Small intestine (tissue), 7 donors: ENCODE measurements around the gene CNTNAP4. TPM values are rescaled to one million over a fixed set of nuclear protein-coding genes. Genes with fewer than 3 reads are reported as not detected.

ENCODE experiments used
- DNase-seq, 2 donors: peaks; one replicate each; pipeline versions ENCODE4 v3.0.0 to v3.0.0-alpha.2; 2013
- FAIRE-seq: peaks from 2 replicates; lab custom pipeline; 2012; peaks lifted over from hg19 to GRCh38; lab: Jason Lieb, UNC
- H3K27ac ChIP-seq, 3 donors: one replicate each; pipeline ENCODE4 v1.5.1; 2013; ENCODE audit warnings: low read length in 2 of 3, mild to moderate bottlenecking in 2 of 3, control low read depth in 1 of 3, inconsistent platforms in 1 of 3, low read depth in 1 of 3, moderate library complexity in 1 of 3
- H3K27me3 ChIP-seq, 3 donors: one replicate each; pipeline ENCODE4 v1.6.1; 2013; ENCODE audit warnings: low read length in 3 of 3, inconsistent platforms in 1 of 3; ENCODE audit not compliant: control insufficient read depth in 3 of 3, insufficient read depth in 3 of 3
- H3K36me3 ChIP-seq, 3 donors: one replicate each; pipeline ENCODE4 v1.6.1; 2013; ENCODE audit warnings: low read length in 3 of 3, inconsistent platforms in 1 of 3, low read depth in 1 of 3, mild to moderate bottlenecking in 1 of 3, moderate library complexity in 1 of 3; ENCODE audit not compliant: control insufficient read depth in 3 of 3, insufficient read depth in 2 of 3
- H3K4me1 ChIP-seq, 3 donors: one replicate each; pipeline ENCODE4 v1.6.1; 2013; ENCODE audit warnings: low read length in 2 of 3, inconsistent platforms in 1 of 3, low read depth in 1 of 3, mild to moderate bottlenecking in 1 of 3, moderate library complexity in 1 of 3; ENCODE audit not compliant: control insufficient read depth in 3 of 3, insufficient read depth in 2 of 3
- H3K4me3 ChIP-seq, 3 donors: one replicate each; pipeline ENCODE4 v1.5.1; 2013; ENCODE audit warnings: low read length in 3 of 3, control low read depth in 1 of 3, inconsistent platforms in 1 of 3, low read depth in 1 of 3, mild to moderate bottlenecking in 1 of 3, moderate library complexity in 1 of 3
- H3K9me3 ChIP-seq, 2 donors: one replicate each; pipeline ENCODE4 v1.6.1; 2013; ENCODE audit warnings: low read depth in 1 of 2, low read length in 1 of 2; ENCODE audit not compliant: control insufficient read depth in 2 of 2, insufficient read depth in 1 of 2
- WGBS, 3 donors: extraction: QIAGEN DNeasy Blood & Tissue Kit; methylation state at CpG; one replicate each; pipeline ENCODE4 v1.1.7; 2013; 5-methylcytosine and 5-hydroxymethylcytosine counted together
- polyA plus RNA-seq, 4 donors: library from polyadenylated mRNA; stranded (reverse) in 3 of 4; unstranded in 1 of 4; fragments of 200-250 nt in 3 of 4; fragments of 120-200 nt in 1 of 4; gene quantifications; one replicate each; pipeline versions ENCODE4 v1.2.1 to v1.2.3, GENCODE V29; 2013
- donor health status: healthy with polysubstance abuse.
- donor health status: control.
- donor health status: control.
- donor health status: Bipolar disorder and iron deficiency.
- donor health status: healthy.

CNTNAP4 gene
- polyA plus RNA-seq, 4 donors, result 0.09 to 0.10 TPM; not detected in 2

GRCh38 chr16:76246587-76246986, 30.6 kb upstream of the CNTNAP4 start:
- Histone ChIP-seq H3K4me1 (no peaks in the 10 kb centered on the region), H3K27me3 (no peaks in the 10 kb centered on the region), H3K27ac (no peak overlapping the region), H3K36me3 (no peaks in the 10 kb centered on the region), H3K4me3 (no peak overlapping the region), H3K9me3 (no peaks in the 10 kb centered on the region)
- FAIRE-seq (no peak), DNase-seq (no peak)
- WGBS, 3 donors, result 63 to 75% (median 64%) methylated on average over 3 of the region's 3 CpGs

- FAIRE-seq (no peak), DNase-seq (peak; percentile 25 to 32)
- Histone ChIP-seq H3K27ac (no peak overlapping the region), H3K36me3 (no peaks in the 10 kb centered on the region), H3K4me1 (no peaks in the 10 kb centered on the region), H3K27me3 (no peaks in the 10 kb centered on the region), H3K4me3 (no peak overlapping the region), H3K9me3 (no peaks in the 10 kb centered on the region)
- WGBS, 3 donors, result 8 to 15% (median 14%) methylated on average over 2 of the region's 2 CpGs
Measured at GRCh38 chr16:76265434-76266045, 11.7 kb upstream of the CNTNAP4 start.

GRCh38 chr16:76268824-76269223, 8.4 kb upstream of the CNTNAP4 start:
- H3K9me3 ChIP-seq, result no peaks in the 10 kb centered on the region
- H3K4me1 ChIP-seq, result no peaks in the 10 kb centered on the region
- no peak overlapping the region for H3K27ac ChIP-seq
- H3K27me3 ChIP-seq, result no peaks in the 10 kb centered on the region
- DNase-seq, result no peak
- 42 to 58% (median 44%) methylated on average over 1 of the region's 1 CpG for WGBS, 3 donors
- no peak for FAIRE-seq
- H3K36me3 ChIP-seq, result no peaks in the 10 kb centered on the region
- H3K4me3 ChIP-seq, result no peak overlapping the region

GRCh38 chr16:76277460-76278030, 344 bp downstream of the CNTNAP4 start:
- no peak for DNase-seq
- no peaks in the 10 kb centered on the region for H3K9me3 ChIP-seq
- no peaks in the 10 kb centered on the region for H3K36me3 ChIP-seq
- no peak overlapping the region for H3K4me3 ChIP-seq
- WGBS, 3 donors, result 43 to 47% (median 46%) methylated on average over 9 of the region's 9 CpGs
- no peak overlapping the region for H3K27ac ChIP-seq
- H3K4me1 ChIP-seq, result no peaks in the 10 kb centered on the region
- H3K27me3 ChIP-seq, result peaks cover 0 to 3% (median 0%) of the 10 kb centered on the region in 3 donors
- no peak for FAIRE-seq

GRCh38 chr16:76278086-76278485, 885 bp downstream of the CNTNAP4 start:
- FAIRE-seq (no peak), DNase-seq (no peak)
- Histone ChIP-seq H3K4me3 (no peak overlapping the region), H3K36me3 (no peaks in the 10 kb centered on the region), H3K27ac (no peak overlapping the region), H3K9me3 (no peaks in the 10 kb centered on the region), H3K4me1 (no peaks in the 10 kb centered on the region), H3K27me3 (peaks cover 0 to 3% (median 0%) of the 10 kb centered on the region in 3 donors)
- 82 to 86% (median 83%) methylated on average over 5 of the region's 5 CpGs for WGBS, 3 donors

GRCh38 chr16:76278980-76279379, 1.8 kb downstream of the CNTNAP4 start:
- peak in 1 of 2 donors; percentile 22 for DNase-seq
- H3K9me3 ChIP-seq, result no peaks in the 10 kb centered on the region
- H3K4me3 ChIP-seq, result no peak overlapping the region
- no peaks in the 10 kb centered on the region for H3K36me3 ChIP-seq
- no peak for FAIRE-seq
- no peak overlapping the region for H3K27ac ChIP-seq
- peaks cover 0 to 3% (median 0%) of the 10 kb centered on the region in 3 donors for H3K27me3 ChIP-seq
- H3K4me1 ChIP-seq, result no peaks in the 10 kb centered on the region

- WGBS, 3 donors, result 75 to 85% (median 78%) methylated on average over 6 of the region's 6 CpGs
- DNase-seq, result no peak
- peaks cover 0 to 3% (median 0%) of the 10 kb centered on the region in 3 donors for H3K27me3 ChIP-seq
- no peak overlapping the region for H3K27ac ChIP-seq
- H3K4me1 ChIP-seq, result no peaks in the 10 kb centered on the region
- H3K9me3 ChIP-seq, result no peaks in the 10 kb centered on the region
- no peaks in the 10 kb centered on the region for H3K36me3 ChIP-seq
- FAIRE-seq, result no peak
- H3K4me3 ChIP-seq, result no peak overlapping the region
Measured at GRCh38 chr16:76280421-76281215, 3.4 kb downstream of the CNTNAP4 start.

- H3K4me1 ChIP-seq, result no peaks in the 10 kb centered on the region
- WGBS, 3 donors, result 30 to 55% (median 48%) methylated on average over 3 of the region's 3 CpGs
- FAIRE-seq, result no peak
Measured at GRCh38 chr16:76287466-76287865, 10.3 kb downstream of the CNTNAP4 start.

More at GRCh38 chr16:76287466-76287865, 10.3 kb downstream of the CNTNAP4 start:
- Histone ChIP-seq H3K27ac (no peak overlapping the region), H3K9me3 (no peaks in the 10 kb centered on the region), H3K27me3 (no peaks in the 10 kb centered on the region), H3K36me3 (no peaks in the 10 kb centered on the region), H3K4me3 (no peak overlapping the region)
- no peak for DNase-seq
